HG02938 (cell line): ENCODE data around the gene NUP153.

Experiments
- ATAC-seq: cut with Tn5 transposase; IDR thresholded peaks from one replicate; pipeline ENCODE4 v1.9.1; 2021; ENCODE audit warnings: mild to moderate bottlenecking, moderate library complexity; ENCODE audit not compliant: unreplicated experiment

NUP153 gene

DNA sequence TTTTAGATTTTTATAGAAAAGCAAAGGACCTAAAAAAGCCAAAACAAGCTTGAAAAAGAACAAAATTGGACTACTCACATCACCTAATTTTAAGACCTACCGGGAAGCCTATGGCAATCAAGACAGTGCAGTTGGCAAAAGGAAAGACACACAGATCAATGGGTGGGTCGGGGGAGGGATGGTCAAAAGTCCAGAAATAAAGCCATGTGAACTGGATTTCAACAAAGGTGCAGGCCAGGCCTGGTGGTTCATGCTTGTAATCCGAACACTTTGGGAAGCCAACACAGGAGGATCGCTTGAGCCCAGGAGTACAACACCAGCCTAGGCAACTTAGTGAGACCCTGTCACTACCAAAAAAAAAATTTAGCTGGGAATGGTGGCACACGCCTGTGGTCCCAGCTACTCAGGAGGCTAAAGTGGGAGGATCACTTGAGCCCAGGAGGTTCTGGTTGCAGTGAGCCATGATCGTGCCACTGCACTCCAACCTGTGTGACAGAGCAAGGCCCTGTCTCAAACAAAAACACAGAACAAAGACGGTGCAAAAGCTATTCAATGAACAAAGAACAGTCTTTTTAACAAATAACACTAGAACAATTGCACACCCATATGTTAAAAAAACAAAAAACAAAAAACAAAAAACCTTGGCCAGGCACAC, 34.5 kb downstream of the NUP153 start:
- no peak for ATAC-seq

DNA sequence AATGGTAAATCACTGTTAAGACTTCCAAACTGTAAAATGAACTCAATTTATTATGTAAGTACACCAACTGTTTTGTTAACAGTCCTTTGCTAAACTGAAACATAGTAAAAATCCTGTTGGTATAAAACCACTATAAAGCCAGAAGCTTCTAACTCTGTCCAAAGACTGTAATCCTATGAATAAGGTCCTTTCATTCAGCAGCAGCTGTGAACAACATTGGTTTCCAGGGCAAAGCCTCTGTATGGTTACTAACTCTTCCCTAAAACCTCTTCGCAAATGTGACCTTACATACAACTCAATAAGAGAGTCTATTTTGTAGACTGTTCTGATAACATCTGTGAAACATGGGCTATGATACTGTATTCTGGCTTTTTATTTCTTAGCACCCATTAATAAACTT, 40.1 kb downstream of the NUP153 start:
- ATAC-seq: no peak

DNA sequence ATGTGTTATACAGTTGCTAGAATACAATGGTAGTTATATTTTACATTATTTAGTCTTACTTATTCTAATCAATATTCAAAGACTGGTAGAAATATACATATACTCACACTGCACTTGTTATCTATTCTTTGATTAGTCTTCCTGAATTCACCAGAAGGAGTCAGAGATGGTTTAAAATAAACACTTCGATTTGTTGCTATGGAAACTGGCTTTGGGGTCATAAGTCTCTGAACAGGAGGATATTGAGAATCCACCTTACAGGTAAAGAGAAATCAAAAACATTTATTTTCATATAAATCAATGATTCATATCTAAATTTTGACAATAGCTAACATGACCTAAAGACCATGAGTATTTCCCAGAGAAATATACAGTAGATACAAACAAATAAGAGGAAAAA, 41.6 kb downstream of the NUP153 start:
- ATAC-seq: no peak

DNA sequence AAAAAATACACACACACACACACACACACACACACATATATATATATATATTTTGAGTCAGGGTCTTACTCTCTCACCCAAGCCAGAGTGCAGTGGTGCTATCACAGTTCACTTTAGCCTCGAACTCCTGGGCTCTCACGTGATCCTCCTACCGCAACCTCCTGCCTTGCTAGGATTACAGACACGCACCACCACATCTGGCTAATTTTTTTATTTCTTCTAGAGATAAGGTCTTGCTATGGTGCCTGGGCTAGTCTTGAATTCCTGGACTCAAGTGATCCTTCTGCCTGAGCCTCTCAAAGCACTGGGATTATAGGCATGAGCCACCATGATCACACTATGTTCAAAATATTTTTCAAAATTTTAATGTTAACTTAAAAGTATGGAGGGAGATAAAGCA, 43.5 kb downstream of the NUP153 start:
- ATAC-seq: no peak

DNA sequence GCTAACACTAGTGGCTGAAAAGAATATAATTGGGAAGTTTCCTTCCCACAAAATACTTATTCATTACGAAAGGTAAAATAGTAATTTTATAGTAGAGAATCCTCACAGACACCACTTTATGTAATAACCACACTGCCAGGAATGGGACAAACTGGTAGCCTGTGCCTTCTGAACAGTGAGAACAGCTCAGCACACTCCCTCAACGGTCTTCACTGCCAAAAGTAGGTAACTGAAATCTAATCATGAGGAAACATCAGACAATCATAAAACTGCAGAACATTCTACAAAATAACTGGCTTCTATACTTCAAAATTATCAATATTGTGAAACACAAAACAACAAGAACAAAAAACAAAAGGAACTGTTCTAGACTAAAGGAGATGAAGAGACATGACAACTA, 44.1 kb downstream of the NUP153 start:
- ATAC-seq: no peak

DNA sequence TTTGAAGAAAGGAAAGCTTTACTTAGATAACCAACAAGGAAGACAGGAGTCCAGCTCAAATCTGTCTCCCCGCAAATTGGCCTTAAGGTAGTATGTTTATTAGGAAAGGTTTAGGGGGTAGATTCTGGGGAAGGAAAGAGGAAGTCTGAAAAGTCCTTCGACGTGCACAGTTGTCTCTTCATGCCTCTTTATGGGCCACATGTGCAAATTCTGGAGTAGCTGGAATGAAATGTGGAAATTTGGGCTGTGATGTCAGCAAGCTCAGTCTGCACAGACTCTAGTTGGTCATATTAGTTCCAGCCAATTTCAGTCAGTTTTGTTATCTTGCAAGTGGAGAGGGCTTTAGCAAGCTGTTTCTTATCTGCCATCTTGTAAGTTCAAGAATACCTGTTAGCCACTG, 50.1 kb downstream of the NUP153 start:
- no peak for ATAC-seq

DNA sequence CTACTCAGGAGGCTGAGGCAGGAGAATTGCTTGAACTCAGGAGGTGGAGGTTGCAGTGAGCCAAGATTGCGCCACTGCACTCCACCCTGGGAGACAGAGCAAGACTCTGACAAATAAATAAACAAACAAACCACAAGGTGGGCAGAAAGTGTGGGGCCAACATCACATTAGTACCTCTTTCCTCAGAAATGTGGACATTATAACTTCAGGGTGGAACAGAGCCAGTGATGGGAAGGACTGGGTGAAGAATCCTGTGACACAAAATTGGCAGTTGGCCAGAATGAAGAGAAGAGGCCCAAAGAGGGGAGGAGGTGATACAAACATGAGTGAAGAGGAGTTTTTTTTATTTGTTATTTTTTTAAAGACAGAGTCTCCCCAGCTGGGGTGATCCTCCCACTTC, 50.6 kb downstream of the NUP153 start:
- ATAC-seq: no peak

DNA sequence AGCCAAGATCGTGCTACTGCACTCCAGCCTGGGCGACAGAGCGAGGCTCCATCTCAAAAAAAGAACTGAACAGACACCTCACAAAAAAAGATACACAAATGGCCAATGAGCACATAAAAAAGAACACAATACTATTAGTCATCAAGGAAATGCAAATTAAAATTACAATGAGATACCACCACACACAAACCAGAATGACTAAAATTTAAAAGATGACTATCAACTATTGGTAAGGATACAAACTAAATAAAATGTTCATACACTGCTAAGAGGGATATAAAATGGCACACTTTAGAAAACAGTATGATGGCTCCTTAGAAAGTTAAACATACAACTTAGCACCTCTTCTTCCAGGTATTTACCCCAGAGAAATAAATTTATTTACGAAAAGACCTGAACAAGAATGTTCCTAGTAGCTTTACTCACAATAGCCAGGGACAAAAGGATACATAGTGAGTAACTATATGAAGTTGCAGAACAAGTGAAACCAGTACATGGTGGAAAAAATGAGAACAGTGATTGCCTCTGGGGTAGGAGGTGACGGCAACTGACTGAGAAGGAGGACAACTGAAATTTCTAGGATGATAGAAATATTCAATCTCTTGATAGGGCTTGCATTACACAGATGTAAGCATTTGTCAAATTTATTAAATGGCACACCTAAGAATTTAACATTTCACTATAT, 53.4 kb downstream of the NUP153 start:
- ATAC-seq: no peak

DNA sequence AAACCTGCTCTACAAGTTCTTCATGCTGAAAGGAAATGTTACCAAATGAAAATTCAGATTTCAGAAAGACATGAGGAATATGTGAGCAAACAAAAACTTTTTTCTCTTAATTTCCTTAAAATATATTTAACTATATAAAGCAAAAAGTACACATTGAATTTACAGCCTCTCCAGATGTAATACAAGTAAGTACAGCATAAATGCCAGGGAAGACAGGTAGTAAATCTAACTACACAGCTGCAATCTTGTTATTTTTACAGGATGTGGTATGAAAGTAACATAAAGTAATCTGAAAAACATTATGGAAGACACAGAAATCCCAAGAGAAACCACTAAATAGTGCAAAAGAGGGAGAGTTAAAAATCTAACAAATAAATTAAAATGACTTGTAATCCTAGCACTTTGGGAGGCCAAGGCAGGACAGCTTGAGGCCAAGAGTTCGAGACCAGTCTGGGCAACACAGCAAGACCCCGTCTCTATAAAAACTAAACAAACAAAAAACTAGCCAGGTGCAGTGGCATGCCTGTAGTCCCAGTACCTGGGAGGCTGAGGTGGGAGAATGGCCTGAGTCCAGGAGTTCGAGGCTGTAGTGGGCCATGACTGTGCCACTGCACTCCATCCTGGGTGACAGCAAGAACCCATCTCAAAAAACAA, 55.9 kb downstream of the NUP153 start:
- ATAC-seq: no peak

DNA sequence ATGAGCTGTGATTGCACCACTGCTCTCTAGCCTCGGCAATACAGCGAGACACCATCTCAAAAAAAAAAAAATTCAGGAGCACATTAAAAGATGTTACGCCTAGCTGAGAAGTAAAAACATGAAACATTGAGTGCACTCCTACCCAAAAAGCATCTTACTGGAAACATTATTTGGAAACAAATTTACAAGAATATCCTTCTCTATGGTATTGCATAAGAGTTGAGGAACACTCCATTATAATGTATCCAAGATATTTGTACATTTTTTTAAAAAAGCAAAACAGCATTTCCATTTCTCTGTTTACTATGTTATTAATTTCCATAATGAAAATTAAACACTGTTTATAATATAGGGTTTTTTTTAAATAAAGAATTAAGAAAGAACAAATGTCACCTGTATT, 58.0 kb downstream of the NUP153 start:
- no peak for ATAC-seq

DNA sequence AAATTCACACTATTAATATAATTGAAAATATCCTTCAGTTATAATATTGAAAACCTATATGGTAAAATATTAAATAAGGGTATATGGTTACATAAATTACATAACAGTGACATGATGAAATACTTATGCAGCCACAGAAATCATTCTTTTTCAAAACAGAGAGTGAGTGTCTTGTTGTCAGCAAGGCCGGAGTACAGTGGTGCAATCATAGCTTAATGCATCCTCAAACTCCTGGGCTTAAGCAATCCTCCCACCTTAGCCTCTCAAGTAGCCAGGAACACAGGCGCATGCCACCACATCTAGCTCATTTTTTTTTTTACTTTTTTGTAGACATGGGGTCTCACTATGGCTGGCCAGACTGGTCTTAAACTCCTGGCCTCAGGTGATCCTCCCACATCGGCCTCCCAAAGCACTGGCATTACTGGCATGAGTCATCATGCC, 66.2 kb downstream of the NUP153 start:
- ATAC-seq: no peak

DNA sequence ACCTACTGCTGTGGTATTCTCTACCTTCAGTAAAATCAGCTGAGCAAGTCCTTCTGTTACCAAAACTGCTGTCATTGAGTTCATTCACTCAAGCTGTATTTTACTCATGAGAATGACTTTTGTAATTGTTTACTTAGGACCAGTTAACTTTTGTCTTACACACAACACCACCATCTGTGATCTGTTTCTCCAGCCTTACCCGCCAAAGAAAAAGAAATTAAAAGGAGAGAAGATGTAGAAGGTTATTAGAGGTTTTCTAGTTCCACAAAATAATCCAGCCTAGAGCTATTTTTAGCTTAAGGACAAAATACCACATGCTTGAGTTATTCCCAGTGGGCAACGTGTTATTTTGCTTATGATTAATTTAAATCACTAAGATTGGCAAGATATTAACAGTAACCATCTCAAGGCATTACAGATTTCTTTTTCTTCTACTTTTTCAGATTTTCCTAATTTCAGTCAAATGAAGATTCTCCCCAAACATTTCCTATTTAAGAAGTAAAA, 68.5 kb downstream of the NUP153 start:
- no peak for ATAC-seq

DNA sequence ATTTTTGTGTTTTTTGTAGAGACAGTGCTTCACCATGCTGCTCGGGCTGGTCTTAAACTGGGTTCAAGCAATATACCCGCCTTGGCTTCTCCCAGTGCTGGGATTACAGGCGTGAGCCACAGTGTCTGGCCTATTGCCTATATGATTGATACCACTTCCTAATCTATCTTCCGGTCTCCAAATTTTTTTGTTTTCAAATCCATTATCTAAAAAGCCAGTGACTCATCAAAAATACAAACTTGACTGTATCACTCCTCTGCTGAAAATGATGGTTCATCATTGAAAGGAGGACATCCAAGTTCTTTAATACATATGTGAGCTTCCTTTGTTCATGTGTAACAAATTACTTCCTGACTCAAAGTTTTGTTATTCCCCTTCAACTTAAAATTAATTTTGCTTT, 71.2 kb downstream of the NUP153 start:
- ATAC-seq: no peak

DNA sequence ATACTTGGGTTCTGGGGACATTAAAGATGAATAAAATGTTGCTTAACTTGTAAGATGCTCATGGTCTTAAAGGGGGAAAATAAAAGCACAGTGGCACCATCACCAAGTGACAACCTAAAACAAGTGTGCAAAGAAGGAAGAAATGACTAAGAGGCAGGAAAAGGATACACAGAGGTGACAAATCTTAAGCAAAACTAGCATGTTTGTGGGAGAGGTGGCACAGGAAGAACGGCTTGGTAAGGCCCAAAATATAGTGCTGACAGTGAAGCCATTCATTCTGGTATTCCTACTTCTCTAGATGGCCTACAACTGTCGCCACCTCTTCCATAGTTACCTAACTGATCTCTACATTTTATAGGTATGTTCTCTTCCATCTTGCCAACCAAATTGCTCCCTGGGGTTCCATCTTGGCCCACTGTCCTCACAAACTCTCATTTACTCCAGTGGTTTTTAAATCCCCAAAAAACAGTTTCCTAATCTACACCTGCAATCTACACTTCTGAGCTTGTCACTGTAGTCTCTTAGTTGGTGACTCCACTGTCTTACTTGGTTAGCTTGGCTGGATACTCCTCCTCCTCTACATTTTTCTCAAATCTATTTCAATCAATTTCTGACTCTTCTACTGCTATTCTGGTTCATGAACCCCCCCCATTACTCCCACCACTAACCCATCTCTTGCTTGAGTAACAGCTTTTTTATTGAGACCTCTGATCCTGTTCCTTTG, 73.1 kb downstream of the NUP153 start:
- no peak for ATAC-seq

DNA sequence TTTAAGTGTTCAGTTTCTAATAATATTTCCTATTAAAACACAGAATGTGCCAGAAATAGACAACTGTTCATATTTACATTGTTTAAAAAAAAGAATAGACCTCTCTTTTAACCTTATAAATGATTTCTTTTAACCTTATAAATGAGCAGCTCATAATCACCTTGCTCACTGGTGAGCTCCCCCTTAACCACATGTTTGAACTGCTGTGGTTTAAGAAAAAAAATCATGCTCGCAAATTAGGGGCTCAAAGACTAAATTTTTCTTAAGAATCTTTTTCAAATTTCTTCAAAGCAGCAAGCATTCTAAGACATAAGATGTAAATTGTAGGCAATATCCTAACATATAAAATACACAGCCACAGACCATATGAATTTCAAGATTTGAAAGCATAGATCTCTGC, 73.8 kb downstream of the NUP153 start:
- ATAC-seq: no peak

DNA sequence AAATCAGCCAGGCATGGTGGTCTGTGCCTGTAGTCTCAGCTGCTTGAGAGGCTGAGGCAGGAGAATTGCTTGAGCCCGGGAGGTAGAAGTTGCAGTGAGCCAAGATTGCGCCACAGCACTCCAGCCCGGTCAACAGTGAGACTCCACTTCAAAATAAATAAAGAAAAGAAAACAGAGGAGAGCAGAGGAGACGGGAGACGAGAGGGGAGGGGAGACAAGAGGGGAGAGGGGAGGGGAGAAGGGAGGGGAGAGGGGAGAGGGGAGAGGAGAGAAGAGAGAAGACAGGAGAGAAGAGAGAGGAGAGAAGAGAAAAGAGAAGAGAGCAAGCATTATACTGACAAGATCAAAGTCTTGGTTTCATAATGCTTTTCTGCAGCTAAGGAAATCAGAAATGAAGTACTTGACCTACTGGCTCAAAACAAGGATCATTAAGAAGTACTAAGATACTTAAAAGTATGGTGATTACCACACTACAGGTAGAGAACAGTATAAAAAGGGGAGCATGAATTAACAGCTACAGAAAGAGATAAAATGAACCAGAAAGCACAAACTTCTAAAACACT, 76.1 kb downstream of the NUP153 start:
- ATAC-seq: no peak

DNA sequence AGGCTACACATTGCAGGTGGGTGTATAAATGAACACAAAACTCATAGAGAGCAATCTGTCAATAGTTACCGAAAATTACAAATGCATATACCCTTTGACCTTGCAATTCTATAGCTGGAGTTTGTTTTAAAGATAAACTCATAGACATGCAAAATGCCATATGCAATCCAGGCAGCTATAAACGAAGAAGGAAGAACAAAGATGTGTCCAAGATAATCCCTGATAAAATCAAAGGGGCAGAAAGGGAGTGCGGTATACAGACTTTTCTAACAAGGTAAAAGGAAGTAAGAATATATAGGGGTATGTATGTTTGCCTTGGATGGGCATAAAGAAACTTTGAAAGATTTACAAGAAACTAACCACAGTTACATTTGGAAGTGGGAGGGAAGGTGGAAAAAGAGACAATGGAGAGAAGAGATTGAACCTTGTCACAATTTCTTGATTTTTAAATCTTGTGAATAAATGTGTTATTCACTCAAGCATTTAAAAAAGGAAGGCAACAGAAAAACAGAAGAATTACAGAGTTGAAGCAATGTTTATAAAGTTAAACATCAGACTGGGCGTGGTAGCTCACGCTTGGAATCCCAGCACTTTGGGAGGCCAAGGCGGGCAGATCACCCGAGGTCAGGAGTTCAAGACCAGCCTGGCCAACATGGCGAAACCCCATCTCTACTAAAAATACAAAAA, 76.8 kb downstream of the NUP153 start:
- ATAC-seq: no peak

DNA sequence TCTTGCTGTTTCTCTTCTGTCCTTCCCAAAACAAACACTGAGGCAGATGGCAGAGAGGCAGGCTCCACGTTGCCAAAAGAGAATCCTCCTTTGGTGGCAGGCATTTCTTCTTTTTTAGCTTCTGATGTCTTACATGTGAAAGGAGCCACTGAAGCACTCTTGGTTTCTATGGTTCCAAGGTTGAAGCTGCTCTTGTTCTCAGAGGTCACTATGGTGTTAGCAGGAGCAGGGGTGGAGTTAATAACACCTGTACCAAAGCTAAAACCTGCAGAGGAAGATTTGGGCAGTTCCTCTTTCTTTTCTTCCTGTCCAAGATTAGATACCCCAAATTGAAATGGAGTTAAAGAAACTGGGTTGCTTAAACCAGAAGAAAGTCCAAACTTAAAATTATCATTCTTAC, 77.9 kb downstream of the NUP153 start:
- peak; percentile 81 for ATAC-seq

DNA sequence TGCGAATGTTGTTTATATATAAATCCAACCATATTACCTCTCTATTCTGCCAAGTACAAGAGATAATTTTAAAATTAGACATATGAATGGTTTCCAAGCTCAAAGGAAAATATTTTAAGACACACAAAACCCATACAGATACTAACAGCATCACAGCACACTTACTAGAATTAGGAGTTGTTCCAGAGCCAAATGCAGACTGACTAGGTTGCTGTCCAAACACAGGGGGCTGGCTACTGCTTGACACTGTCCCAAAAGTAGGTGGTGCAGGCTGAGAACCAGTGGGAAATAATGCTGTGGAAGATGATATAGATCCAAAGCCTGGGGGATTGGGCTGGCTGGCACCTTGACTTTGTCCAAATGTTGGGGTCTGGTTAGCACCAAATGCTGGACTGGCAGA, 82.3 kb downstream of the NUP153 start:
- no peak for ATAC-seq

DNA sequence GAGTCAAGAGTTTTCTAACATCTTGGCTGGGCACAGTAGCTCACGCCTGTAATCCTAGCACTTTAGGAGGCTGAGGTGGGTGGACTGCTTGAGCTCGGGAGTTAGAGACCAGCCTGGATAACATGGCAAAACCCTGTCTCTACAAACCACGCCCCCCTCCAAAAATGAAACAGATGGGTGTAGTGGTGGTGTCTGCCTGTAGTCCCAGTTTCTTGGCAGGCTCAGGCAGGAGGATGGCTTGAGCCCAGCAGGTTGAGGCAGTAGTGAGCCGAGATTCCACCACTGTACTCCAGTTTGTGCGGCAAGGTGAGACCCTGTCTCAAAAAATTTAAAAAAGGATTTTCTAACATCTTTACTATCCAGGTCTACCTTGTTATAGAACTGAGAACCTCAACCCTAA, 84.6 kb downstream of the NUP153 start:
- ATAC-seq: no peak

DNA sequence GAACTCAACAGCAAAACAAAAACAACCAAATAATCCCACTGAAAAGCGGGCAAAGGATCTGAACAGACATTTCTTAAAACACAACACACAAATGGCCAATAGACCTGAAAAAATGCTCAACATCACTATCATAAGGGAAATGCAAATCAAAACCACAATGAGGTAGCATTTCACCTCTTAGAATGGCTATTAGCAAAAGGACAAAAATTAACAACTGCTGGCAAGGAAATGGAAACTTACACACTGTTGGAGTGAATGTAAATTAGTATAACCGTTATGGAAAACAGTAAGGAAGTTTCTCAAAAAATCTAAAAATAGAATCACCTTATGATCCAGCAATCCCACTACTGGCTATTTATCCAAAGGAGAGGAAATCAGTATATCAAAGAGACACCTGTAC, 85.7 kb downstream of the NUP153 start:
- ATAC-seq: peak; percentile 89
